Naive thymus-derived CD4-positive, alpha-beta T cell (primary cell): Measurements from ENCODE around the gene EFCC1. TPM values are rescaled to one million over a fixed set of nuclear protein-coding genes. Genes with fewer than 3 reads are reported as not detected.

Source experiments
- ATAC-seq: fragments of 150-1000 bp; cut with Tn5 transposase; 2 replicates; pipeline ENCODE4 v1.10.0; 2021; ENCODE audit warnings: mild to moderate bottlenecking, moderate library complexity
- CTCF ChIA-PET: fragments of 350-600 bp; sonication (Branson Sonifier 250); formaldehyde crosslinking; loops from one replicate; lab custom pipeline; 2021; ENCODE audit warnings: antibody characterized with exemption; lab: Charles Lee
- POLR2A ChIA-PET: fragments of 350-600 bp; sonication (Branson Sonifier 250); formaldehyde crosslinking; loops from one replicate; lab custom pipeline; 2021; ENCODE audit warnings: antibody characterized with exemption, inconsistent platforms; lab: Charles Lee
- DNase-seq, 9 donors: peaks; one replicate each; pipeline versions ENCODE4 v3.0.0 to v3.0.0-alpha.2; 2020 to 2022; ENCODE audit warnings: mixed read lengths in 1 of 9
- H3K27ac ChIP-seq: one replicate; pipeline ENCODE4 v1.7.0; 2013; ENCODE audit warnings: mild to moderate bottlenecking, low read depth, low read length, moderate library complexity
- H3K27me3 ChIP-seq, 2 donors: one replicate each; pipeline ENCODE4 v1.7.0; 2013; ENCODE audit warnings: low read length in 2 of 2, mild to moderate bottlenecking in 2 of 2, moderate library complexity in 2 of 2; ENCODE audit not compliant: control insufficient read depth in 2 of 2, insufficient read depth in 2 of 2
- H3K36me3 ChIP-seq, 3 experiments: 1 replicate in 2 of 3; 2 replicates in 1 of 3; pipeline ENCODE4 v1.7.0; 2013; ENCODE audit warnings: low read length in 3 of 3, mild to moderate bottlenecking in 3 of 3, moderate library complexity in 1 of 3; ENCODE audit not compliant: insufficient read depth in 3 of 3, control insufficient read depth in 2 of 3
- H3K4me1 ChIP-seq, 2 donors: one replicate each; pipeline ENCODE4 v1.7.0; 2013; ENCODE audit warnings: low read length in 2 of 2, mild to moderate bottlenecking in 2 of 2, moderate library complexity in 1 of 2; ENCODE audit not compliant: control insufficient read depth in 2 of 2, insufficient read depth in 2 of 2
- H3K4me3 ChIP-seq: 2 replicates; pipeline ENCODE4 v1.7.0; 2013; ENCODE audit warnings: mild to moderate bottlenecking, low read length
- H3K9me3 ChIP-seq, 3 experiments: 1 replicate in 2 of 3; 2 replicates in 1 of 3; pipeline ENCODE4 v1.7.0; 2013; ENCODE audit warnings: low read length in 3 of 3; ENCODE audit not compliant: control insufficient read depth in 2 of 3
- H3K27ac Mint-ChIP-seq, 9 donors: one replicate each; pipeline ENCODE4 v1.8.0; 2020 to 2022; ENCODE audit warnings: mixed read lengths in 9 of 9, mild to moderate bottlenecking in 8 of 9, moderate library complexity in 5 of 9, inconsistent platforms in 2 of 9
- H3K27me3 Mint-ChIP-seq, 5 donors: one replicate each; pipeline ENCODE4 v1.8.0; 2021 to 2022; ENCODE audit warnings: mixed read lengths in 5 of 5, mild to moderate bottlenecking in 1 of 5
- H3K36me3 Mint-ChIP-seq, 5 donors: one replicate each; pipeline ENCODE4 v1.8.0; 2020 to 2022; ENCODE audit warnings: mixed read lengths in 5 of 5, mild to moderate bottlenecking in 3 of 5, inconsistent platforms in 1 of 5
- H3K4me1 Mint-ChIP-seq, 7 donors: one replicate each; pipeline ENCODE4 v1.8.0; 2020 to 2022; ENCODE audit warnings: mixed read lengths in 7 of 7, mild to moderate bottlenecking in 3 of 7, inconsistent platforms in 1 of 7
- H3K4me3 Mint-ChIP-seq, 10 donors: one replicate each; pipeline ENCODE4 v1.8.0; 2020 to 2022; ENCODE audit warnings: mild to moderate bottlenecking in 10 of 10, mixed read lengths in 10 of 10, moderate library complexity in 6 of 10, inconsistent platforms in 2 of 10
- H3K9me3 Mint-ChIP-seq, 11 donors: one replicate each; pipeline ENCODE4 v1.8.0; 2020 to 2022; ENCODE audit warnings: mixed read lengths in 11 of 11, mild to moderate bottlenecking in 4 of 11, inconsistent platforms in 1 of 11, moderate library complexity in 1 of 11
- intact Hi-C, 2 donors: fragments of 100-400 bp; cut with micrococcal nuclease; formaldehyde crosslinking; loops; one replicate each; pipeline ENCODE4 v1.15.1; 2023
- polyA plus RNA-seq, 2 donors: library from polyadenylated mRNA; unstranded; fragments of 300-500 nt; fragmentation: Illumina TruSeq; gene quantifications; one replicate each; pipeline ENCODE4 v1.2.3, GENCODE V29; 2021
- total RNA-seq, 6 experiments: library from RNA in 5 of 6; stranded (reverse) in 5 of 6; gene quantifications; 1 replicate in 5 of 6; 2 replicates in 1 of 6; pipeline ENCODE4 v1.2.3 and lab custom pipeline; 2021 to 2026

The EFCC1 gene
- total and polyA plus RNA-seq, 7 experiments from 2014 or later: 0.07 to 0.27 (median 0.21) TPM; not detected in 1

DNA sequence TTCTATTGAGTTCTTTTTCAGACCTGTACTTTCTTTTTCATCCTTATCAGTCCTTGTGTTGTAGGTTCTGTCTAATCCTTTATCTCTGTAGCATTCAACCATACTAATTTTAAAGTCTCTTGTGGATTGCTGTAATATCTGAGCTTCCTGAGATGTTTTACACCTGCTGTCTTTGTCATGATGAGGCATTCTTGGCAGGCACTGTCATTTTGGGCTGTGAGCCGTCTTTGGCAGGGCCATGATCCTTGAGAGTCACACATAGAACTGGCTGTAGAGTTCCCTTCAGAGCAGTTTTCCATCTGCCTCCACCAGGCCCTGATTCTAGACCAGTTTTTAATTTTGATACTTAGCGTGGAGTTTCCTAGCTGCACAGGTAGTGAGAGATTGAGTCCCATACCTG is 6.7 kb downstream of the EFCC1 start:
- intact Hi-C loops: no loop called here
- ChIA-PET POLR2A (interaction anchor here (0.9 to 12.0 kb wide), 8 partner anchors 8 to 113 kb away, joined by 3 to 236 read pairs (median 5); partner anchors contain the start of genes CFAP92, EFCC1 and RAB43), CTCF (interaction anchor here (0.5 to 7.3 kb wide), 3 partner anchors 7 to 302 kb away, joined by 4 to 117 read pairs (median 16); no protein-coding TSS in a partner anchor)
- Histone ChIP-seq H3K4me1 (peaks cover 0 to 15% of the 10 kb centered on the region in 2 donors), H3K27me3 (peaks cover 2 to 3% of the 10 kb centered on the region in 2 donors), H3K4me3 (no peak overlapping the region), H3K36me3 (no peaks in the 10 kb centered on the region), H3K9me3 (no peaks in the 10 kb centered on the region), H3K27ac (no peak overlapping the region)
- H3K4me3 Mint-ChIP-seq: no peak overlapping the region
- H3K9me3 Mint-ChIP-seq: no peaks in the 10 kb centered on the region
- no peak for ATAC-seq
- H3K4me1 Mint-ChIP-seq: peaks cover 18 to 37% (median 31%) of the 10 kb centered on the region in 7 donors
- H3K36me3 Mint-ChIP-seq: peaks cover 0 to 2% (median 0%) of the 10 kb centered on the region in 5 donors
- DNase-seq: no peak
- H3K27me3 Mint-ChIP-seq: peaks cover 5 to 31% (median 7%) of the 10 kb centered on the region in 5 donors
- H3K27ac Mint-ChIP-seq: peak overlapping the region in 2 of 9 donors; percentile 4 to 20

GRCh38 chr3:129009266-129009665 is 8.2 kb downstream of the EFCC1 start:
- Histone ChIP-seq H3K9me3 (no peaks in the 10 kb centered on the region), H3K27ac (no peak overlapping the region), H3K4me3 (no peak overlapping the region), H3K27me3 (no peaks in the 10 kb centered on the region), H3K36me3 (no peaks in the 10 kb centered on the region), H3K4me1 (peaks cover 0 to 11% of the 10 kb centered on the region in 2 donors)
- POLR2A ChIA-PET: interaction anchor here (0.7 to 12.0 kb wide), 2 partner anchors 10 to 17 kb away, joined by 3 to 236 read pairs; partner anchors contain the start of genes CFAP92 and EFCC1
- Mint-ChIP-seq H3K27me3 (peaks cover 0 to 19% (median 0%) of the 10 kb centered on the region in 5 donors), H3K9me3 (peaks cover 0 to 2% (median 0%) of the 10 kb centered on the region in 11 donors), H3K36me3 (peaks cover 0 to 2% (median 0%) of the 10 kb centered on the region in 5 donors), H3K4me1 (peaks cover 10 to 36% (median 26%) of the 10 kb centered on the region in 7 donors), H3K4me3 (no peak overlapping the region), H3K27ac (peak overlapping the region in 5 of 9 donors; percentile 25 to 72 (median 51))
- ATAC-seq (no peak), DNase-seq (no peak)
- CTCF ChIA-PET: no interaction called here
- intact Hi-C loops: no loop called here

GRCh38 chr3:129010310-129010956 is 9.3 kb downstream of the EFCC1 start:
- H3K36me3 ChIP-seq: no peaks in the 10 kb centered on the region
- H3K4me3 Mint-ChIP-seq: no peak overlapping the region
- H3K27me3 Mint-ChIP-seq: peaks cover 0 to 8% (median 0%) of the 10 kb centered on the region in 5 donors
- no peak overlapping the region for H3K4me3 ChIP-seq
- peak overlapping the region in 2 of 9 donors; percentile 41 to 100 for H3K27ac Mint-ChIP-seq
- CTCF ChIA-PET: interaction anchor here (0.5 to 3.4 kb wide), 2 partner anchors 11 to 16 kb away, joined by 3 to 14 read pairs; no protein-coding TSS in a partner anchor
- H3K36me3 Mint-ChIP-seq: no peaks in the 10 kb centered on the region
- peaks cover 0 to 2% (median 0%) of the 10 kb centered on the region in 11 donors for H3K9me3 Mint-ChIP-seq
- DNase-seq (no peak), ATAC-seq (no peak)
- peaks cover 6 to 14% of the 10 kb centered on the region in 2 donors for H3K4me1 ChIP-seq
- peaks cover 13 to 42% (median 28%) of the 10 kb centered on the region in 7 donors for H3K4me1 Mint-ChIP-seq
- H3K27ac ChIP-seq: no peak overlapping the region
- POLR2A ChIA-PET: interaction anchor here (12.0 kb wide), 1 partner anchor 12 kb away, joined by 236 read pairs; the partner anchor contains the start of genes CFAP92 and EFCC1
- intact Hi-C loops: no loop called here
- H3K9me3 ChIP-seq: no peaks in the 10 kb centered on the region
- no peaks in the 10 kb centered on the region for H3K27me3 ChIP-seq

- CTCF ChIA-PET: interaction anchor here (0.9 to 6.8 kb wide), 3 partner anchors 8 to 106 kb away, joined by 3 to 117 read pairs (median 14); no protein-coding TSS in a partner anchor
- ATAC-seq (no peak), DNase-seq (no peak)
- Histone ChIP-seq H3K9me3 (no peaks in the 10 kb centered on the region), H3K4me1 (peaks cover 26 to 33% of the 10 kb centered on the region in 2 donors), H3K27me3 (no peaks in the 10 kb centered on the region), H3K27ac (peak overlapping the region; percentile 30), H3K36me3 (no peaks in the 10 kb centered on the region), H3K4me3 (no peak overlapping the region)
- H3K27me3 Mint-ChIP-seq: no peaks in the 10 kb centered on the region
- H3K4me3 Mint-ChIP-seq: no peak overlapping the region
- POLR2A ChIA-PET: interaction anchor here (0.8 to 12.0 kb wide), 6 partner anchors 13 to 220 kb away, joined by 3 to 236 read pairs (median 32); partner anchors contain the start of genes CFAP92, EFCC1 and RAB43
- no peaks in the 10 kb centered on the region for H3K36me3 Mint-ChIP-seq
- intact Hi-C loops: no loop called here
- H3K9me3 Mint-ChIP-seq: peaks cover 0 to 4% (median 0%) of the 10 kb centered on the region in 11 donors
- peaks cover 25 to 59% (median 42%) of the 10 kb centered on the region in 7 donors for H3K4me1 Mint-ChIP-seq
- peak overlapping the region; percentile 11 to 100 (median 85) for H3K27ac Mint-ChIP-seq
These were observed 12.4 kb downstream of the EFCC1 start for GRCh38 chr3:129013491-129013891.

DNA sequence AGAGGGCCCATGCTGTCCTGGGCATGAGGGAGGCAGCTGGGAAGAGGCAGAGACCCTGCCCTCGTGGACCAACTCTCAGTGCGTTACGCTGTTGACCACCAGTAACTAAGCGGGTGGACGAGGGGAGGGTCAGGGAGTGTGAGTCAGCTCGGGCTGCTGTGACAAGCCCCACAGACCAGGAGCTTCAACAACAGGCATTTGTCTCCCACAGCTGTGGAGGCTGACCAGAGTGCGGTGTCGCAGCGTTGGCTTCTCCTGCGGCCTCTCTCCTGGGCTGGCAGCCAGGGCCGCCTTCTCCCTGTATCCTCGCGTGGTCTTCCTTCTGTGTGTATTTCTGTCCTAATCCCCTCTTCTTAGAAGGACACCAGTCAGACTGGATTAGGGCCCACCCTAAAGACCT is 13.0 kb downstream of the EFCC1 start:
- Histone ChIP-seq H3K4me3 (no peak overlapping the region), H3K27me3 (no peaks in the 10 kb centered on the region), H3K27ac (peak overlapping the region; percentile 30), H3K9me3 (no peaks in the 10 kb centered on the region), H3K4me1 (peaks cover 26 to 33% of the 10 kb centered on the region in 2 donors), H3K36me3 (no peaks in the 10 kb centered on the region)
- H3K36me3 Mint-ChIP-seq: no peaks in the 10 kb centered on the region
- H3K27me3 Mint-ChIP-seq: no peaks in the 10 kb centered on the region
- CTCF ChIA-PET: interaction anchor here (2.8 to 6.8 kb wide), 5 partner anchors 9 to 43 kb away, joined by 26 to 117 read pairs (median 74); no protein-coding TSS in a partner anchor
- ATAC-seq: no peak
- intact Hi-C loops: no loop called here
- peaks cover 0 to 4% (median 0%) of the 10 kb centered on the region in 11 donors for H3K9me3 Mint-ChIP-seq
- H3K4me3 Mint-ChIP-seq: peak overlapping the region in 3 of 10 donors; percentile 35 to 86 (median 83)
- H3K27ac Mint-ChIP-seq: peak overlapping the region; percentile 90 to 100 (median 97)
- DNase-seq: no peak
- POLR2A ChIA-PET: interaction anchor here (0.8 to 12.0 kb wide), 6 partner anchors 13 to 302 kb away, joined by 3 to 236 read pairs (median 40); partner anchors contain the start of genes CFAP92, EFCC1 and RAB43
- peaks cover 31 to 64% (median 48%) of the 10 kb centered on the region in 7 donors for H3K4me1 Mint-ChIP-seq

GRCh38 chr3:129014793-129015345 is 13.8 kb downstream of the EFCC1 start:
- DNase-seq: no peak
- peak overlapping the region; percentile 90 to 100 (median 97) for H3K27ac Mint-ChIP-seq
- H3K9me3 Mint-ChIP-seq: peaks cover 0 to 4% (median 0%) of the 10 kb centered on the region in 11 donors
- H3K4me1 ChIP-seq: peaks cover 26 to 33% of the 10 kb centered on the region in 2 donors
- H3K9me3 ChIP-seq: no peaks in the 10 kb centered on the region
- no peaks in the 10 kb centered on the region for H3K27me3 ChIP-seq
- peak overlapping the region; percentile 75 for H3K27ac ChIP-seq
- ChIA-PET POLR2A (interaction anchor here (0.8 to 12.0 kb wide), 12 partner anchors 8 to 301 kb away, joined by 4 to 236 read pairs (median 14); partner anchors contain the start of genes CFAP92, CNBP, COPG1 and EFCC1), CTCF (interaction anchor here (0.7 to 6.8 kb wide), 11 partner anchors 10 to 231 kb away, joined by 3 to 117 read pairs (median 26); partner anchors contain the start of genes CFAP92 and RAB43)
- peak overlapping the region in 9 of 10 donors; percentile 34 to 87 (median 83) for H3K4me3 Mint-ChIP-seq
- intact Hi-C loops: no loop called here
- ATAC-seq: no peak
- H3K27me3 Mint-ChIP-seq: no peaks in the 10 kb centered on the region
- peaks cover 31 to 66% (median 48%) of the 10 kb centered on the region in 7 donors for H3K4me1 Mint-ChIP-seq
- no peaks in the 10 kb centered on the region for H3K36me3 ChIP-seq
- H3K36me3 Mint-ChIP-seq: no peaks in the 10 kb centered on the region
- H3K4me3 ChIP-seq: no peak overlapping the region
